ENCODE data around the gene FAM81A. TPM values are rescaled to one million over a fixed set of nuclear protein-coding genes. Genes with fewer than 3 reads are reported as not detected.

The FAM81A gene
- total RNA-seq, 4 donors from 2014 or later: 0.15 to 1.3 (median 0.68) TPM

DNA sequence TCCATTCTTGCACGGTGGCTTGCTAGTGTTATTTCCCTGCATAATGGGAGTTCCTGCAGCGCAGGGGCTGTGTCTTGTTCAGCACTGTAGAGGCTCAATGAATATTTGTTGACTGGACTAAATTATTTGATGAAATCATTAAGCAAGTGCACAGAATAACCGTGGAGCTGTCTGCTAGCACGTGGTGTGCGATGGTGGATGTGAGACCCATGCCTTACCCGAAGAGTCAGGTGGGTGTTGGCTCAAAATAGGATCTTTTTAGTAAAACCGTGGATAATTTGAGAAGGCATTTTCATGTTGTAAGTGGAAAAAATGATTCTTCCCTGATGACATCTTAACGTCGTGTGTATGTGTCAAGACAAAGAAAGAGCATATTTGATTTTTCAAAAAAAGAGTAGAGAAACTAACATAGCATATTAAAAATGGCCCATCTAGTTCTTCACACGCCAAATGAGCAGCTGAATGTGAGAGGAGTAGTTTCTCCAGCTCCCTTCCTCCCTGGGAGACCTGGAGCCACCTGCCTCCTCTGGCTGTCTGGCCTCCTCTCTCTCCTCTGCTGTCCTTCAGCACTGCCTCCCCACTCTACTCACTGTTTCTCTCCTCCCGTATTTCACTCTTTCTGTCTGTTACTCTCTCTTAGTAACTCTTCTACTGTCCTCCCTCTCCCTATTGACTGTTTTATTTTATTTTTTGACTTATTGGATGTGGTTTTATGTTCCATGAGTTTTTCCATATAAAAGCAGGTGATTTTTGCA lies 6.3 kb downstream of the FAM81A start:
- H3K4me1 ChIP-seq: no peaks in the 10 kb centered on the region
- no peak for ATAC-seq
- no peaks in the 10 kb centered on the region for H3K36me3 ChIP-seq
- H3K4me3 ChIP-seq: no peak overlapping the region
- H3K27ac ChIP-seq: no peak overlapping the region
- no peaks in the 10 kb centered on the region for H3K9me3 ChIP-seq
- 78 to 84% methylated on average over 4 to 10 of the region's 11 CpGs for WGBS, 2 donors (ENCODE audit: low coverage in 1 of 2)
- H3K27me3 ChIP-seq: no peaks in the 10 kb centered on the region
- no peak for TF ChIP-seq EP300 (IDR thresholded peaks at IDR 0.05)
- TF ChIP-seq POLR2A (IDR thresholded peaks at IDR 0.05): no peak
- TF ChIP-seq POLR2AphosphoS5 (IDR thresholded peaks at IDR 0.05): no peak
- TF ChIP-seq, protein P1, sequence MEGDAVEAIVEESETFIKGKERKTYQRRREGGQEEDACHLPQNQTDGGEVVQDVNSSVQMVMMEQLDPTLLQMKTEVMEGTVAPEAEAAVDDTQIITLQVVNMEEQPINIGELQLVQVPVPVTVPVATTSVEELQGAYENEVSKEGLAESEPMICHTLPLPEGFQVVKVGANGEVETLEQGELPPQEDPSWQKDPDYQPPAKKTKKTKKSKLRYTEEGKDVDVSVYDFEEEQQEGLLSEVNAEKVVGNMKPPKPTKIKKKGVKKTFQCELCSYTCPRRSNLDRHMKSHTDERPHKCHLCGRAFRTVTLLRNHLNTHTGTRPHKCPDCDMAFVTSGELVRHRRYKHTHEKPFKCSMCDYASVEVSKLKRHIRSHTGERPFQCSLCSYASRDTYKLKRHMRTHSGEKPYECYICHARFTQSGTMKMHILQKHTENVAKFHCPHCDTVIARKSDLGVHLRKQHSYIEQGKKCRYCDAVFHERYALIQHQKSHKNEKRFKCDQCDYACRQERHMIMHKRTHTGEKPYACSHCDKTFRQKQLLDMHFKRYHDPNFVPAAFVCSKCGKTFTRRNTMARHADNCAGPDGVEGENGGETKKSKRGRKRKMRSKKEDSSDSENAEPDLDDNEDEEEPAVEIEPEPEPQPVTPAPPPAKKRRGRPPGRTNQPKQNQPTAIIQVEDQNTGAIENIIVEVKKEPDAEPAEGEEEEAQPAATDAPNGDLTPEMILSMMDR (IDR thresholded peaks at IDR 0.05): no peak

DNA sequence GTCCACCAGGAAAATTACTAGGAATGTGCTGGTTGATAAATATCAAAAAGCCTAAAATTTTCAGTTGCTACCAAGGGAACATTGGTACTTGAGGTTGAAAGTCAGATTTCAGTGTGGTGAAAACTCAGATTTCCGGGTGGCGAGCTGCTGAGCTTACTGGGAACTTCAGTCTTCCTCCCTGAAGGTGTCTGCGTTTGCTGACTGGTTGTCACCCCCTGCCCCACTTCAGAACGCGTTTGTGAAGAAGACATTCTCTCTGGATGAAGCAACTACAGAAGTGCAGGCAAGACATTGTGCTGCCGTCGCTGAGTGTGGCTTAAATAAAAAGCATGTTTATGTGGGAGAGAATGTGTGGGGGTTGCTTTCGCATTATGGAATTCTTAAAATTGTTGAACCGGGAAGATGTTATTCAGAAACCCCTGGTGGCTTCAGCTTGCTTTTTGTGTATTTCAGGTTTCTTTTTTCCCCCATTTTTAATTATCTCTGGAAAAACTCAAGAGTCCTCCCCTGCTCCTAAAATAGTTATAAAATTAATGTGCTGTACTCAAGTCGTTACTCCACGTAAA lies 7.1 kb downstream of the FAM81A start:
- no peak for ATAC-seq
- Histone ChIP-seq H3K27me3 (no peaks in the 10 kb centered on the region), H3K9me3 (no peaks in the 10 kb centered on the region), H3K27ac (peak overlapping the region in 2 of 4 donors; percentile 17 to 33), H3K4me1 (no peaks in the 10 kb centered on the region), H3K36me3 (no peaks in the 10 kb centered on the region), H3K4me3 (no peak overlapping the region)
- WGBS, 2 donors (ENCODE audit: low coverage in 1 of 2): 19 to 44% methylated on average over 10 to 11 of the region's 11 CpGs
- TF ChIP-seq POLR2AphosphoS5 (IDR thresholded peaks at IDR 0.05) (no peak), POLR2A (IDR thresholded peaks at IDR 0.05) (no peak), EP300 (IDR thresholded peaks at IDR 0.05) (no peak)
- TF ChIP-seq, protein P1 (IDR thresholded peaks at IDR 0.05): no peak

DNA sequence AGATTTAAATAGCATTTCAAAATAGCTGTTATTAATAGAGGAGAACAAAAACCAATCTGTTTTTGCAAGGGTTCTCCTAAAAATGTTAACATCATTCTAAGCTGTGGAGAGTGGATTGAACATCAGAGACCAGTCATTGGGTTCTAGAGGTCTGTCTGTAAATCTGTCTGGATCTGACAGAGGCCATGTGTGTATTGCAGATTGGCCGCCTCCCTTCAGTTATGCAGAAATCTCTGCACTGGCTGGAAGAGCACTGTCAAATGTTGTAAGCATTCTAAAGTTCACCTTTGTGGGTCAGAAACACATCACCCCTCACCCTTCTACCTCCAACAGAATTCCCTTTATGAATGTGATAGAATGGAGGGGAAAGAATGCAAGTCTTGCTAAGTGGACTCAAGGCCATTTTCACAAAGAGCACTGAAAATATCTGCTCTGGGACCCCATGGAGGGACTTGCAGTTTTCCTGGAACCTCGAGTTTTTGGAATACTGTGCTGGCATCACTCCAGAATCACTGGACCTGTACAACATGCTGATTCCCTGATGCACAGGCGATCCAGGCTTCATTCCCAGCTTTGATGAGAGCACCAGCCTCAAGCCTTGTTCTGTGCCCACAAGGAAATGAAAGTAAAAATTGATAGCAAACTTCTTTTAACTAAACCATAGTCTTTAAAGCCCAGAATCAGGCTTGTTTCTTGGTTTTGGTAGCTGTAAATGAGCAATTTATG lies 8.4 kb downstream of the FAM81A start:
- H3K4me3 ChIP-seq: no peak overlapping the region
- TF ChIP-seq, protein P1 (IDR thresholded peaks at IDR 0.05): no peak
- TF ChIP-seq POLR2AphosphoS5 (IDR thresholded peaks at IDR 0.05) (no peak), POLR2A (IDR thresholded peaks at IDR 0.05) (no peak), EP300 (IDR thresholded peaks at IDR 0.05) (no peak)
- WGBS, 2 donors (ENCODE audit: low coverage in 1 of 2): 76 to 100% methylated on average over 1 to 3 of the region's 3 CpGs
- H3K27me3 ChIP-seq: no peaks in the 10 kb centered on the region
- no peaks in the 10 kb centered on the region for H3K4me1 ChIP-seq
- no peaks in the 10 kb centered on the region for H3K9me3 ChIP-seq
- no peak for ATAC-seq
- H3K36me3 ChIP-seq: no peaks in the 10 kb centered on the region
- no peak overlapping the region for H3K27ac ChIP-seq

DNA sequence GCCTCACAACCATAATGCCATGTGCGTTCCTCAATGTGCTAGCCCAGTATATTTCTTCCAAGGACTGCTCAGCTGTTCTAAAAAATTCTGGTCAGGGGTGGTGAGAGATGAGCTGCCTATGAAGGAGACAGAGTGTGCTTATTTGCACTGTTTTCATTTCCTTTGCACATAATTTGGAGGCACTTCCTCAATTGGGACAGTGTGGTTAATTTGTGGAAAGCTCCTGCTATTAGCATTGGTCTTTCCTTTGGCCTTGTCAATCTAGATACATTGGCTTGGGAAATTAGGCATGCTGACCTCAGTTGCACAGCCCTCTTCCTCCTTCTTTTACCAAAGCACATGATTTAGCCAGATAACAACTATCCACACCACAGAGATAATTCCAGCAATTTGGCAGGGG lies 9.4 kb downstream of the FAM81A start:
- no peaks in the 10 kb centered on the region for H3K27me3 ChIP-seq
- 100% methylated on average over 1 of the region's 1 CpG for WGBS, 2 donors (ENCODE audit: low coverage in 1 of 2)
- no peak overlapping the region for H3K4me3 ChIP-seq
- no peaks in the 10 kb centered on the region for H3K4me1 ChIP-seq
- TF ChIP-seq POLR2AphosphoS5 (IDR thresholded peaks at IDR 0.05) (no peak), POLR2A (IDR thresholded peaks at IDR 0.05) (no peak), EP300 (IDR thresholded peaks at IDR 0.05) (no peak)
- TF ChIP-seq, protein P1 (IDR thresholded peaks at IDR 0.05): no peak
- ATAC-seq: no peak
- no peaks in the 10 kb centered on the region for H3K36me3 ChIP-seq
- H3K27ac ChIP-seq: no peak overlapping the region
- H3K9me3 ChIP-seq: no peaks in the 10 kb centered on the region

All from gastroesophageal sphincter (tissue), 4 donors.